ENCODE results near the gene CYP46A1.

The CYP46A1 gene

GRCh38 chr14:99732436-99733210 is 48.5 kb downstream of the CYP46A1 start:
- FAIRE-seq, result no peak

DNA sequence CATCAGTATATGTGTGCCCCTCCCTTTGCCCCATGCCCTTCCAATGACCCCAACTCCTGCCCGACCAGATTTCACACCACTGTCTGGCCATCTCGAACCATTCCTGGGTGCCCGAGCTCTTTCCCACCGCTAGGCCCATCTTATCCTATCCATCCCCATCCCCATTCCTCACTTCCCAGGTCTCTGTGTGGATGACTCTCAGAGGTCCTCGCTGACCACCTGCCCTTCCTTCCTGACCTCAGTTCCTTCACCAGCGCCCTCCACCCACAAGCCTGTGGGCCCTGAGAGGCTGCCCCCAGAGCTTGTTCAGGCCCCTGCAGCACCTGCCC is 49.1 kb downstream of the CYP46A1 start:
- FAIRE-seq, result no peak

GRCh38 chr14:99733540-99734405 is 49.7 kb downstream of the CYP46A1 start:
- FAIRE-seq, result no peak

DNA sequence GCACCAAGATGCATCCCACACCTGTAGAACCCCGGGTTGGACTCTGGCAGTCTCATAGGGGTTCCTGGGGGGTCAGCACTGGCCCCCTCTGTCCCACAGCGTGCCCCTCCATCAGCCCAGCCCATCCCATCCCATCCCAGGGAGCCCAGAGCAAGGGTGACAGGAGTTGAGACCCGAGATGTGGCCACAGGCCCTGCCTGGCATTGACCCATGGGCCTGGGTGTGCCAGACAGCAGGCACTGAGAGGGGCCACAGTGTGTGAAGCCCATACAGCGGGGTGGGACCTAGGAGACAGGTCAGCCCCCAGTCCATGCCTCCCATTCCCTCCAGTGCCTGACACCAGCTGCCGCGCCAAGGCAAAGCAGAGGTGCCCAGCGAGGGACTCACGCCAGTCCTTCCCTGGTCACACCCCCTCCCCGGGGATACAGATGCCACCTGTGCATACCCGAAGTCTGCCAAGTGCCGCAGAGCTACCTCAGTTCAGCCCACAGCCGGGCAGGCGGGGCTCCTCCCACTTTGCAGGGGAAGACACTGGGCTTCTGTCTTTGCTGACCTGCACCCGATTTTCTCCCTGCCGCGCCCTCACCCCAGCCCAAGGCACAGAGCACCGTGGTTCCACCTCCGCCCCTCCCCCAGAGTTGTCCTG is 50.4 kb downstream of the CYP46A1 start:
- FAIRE-seq, result no peak

DNA sequence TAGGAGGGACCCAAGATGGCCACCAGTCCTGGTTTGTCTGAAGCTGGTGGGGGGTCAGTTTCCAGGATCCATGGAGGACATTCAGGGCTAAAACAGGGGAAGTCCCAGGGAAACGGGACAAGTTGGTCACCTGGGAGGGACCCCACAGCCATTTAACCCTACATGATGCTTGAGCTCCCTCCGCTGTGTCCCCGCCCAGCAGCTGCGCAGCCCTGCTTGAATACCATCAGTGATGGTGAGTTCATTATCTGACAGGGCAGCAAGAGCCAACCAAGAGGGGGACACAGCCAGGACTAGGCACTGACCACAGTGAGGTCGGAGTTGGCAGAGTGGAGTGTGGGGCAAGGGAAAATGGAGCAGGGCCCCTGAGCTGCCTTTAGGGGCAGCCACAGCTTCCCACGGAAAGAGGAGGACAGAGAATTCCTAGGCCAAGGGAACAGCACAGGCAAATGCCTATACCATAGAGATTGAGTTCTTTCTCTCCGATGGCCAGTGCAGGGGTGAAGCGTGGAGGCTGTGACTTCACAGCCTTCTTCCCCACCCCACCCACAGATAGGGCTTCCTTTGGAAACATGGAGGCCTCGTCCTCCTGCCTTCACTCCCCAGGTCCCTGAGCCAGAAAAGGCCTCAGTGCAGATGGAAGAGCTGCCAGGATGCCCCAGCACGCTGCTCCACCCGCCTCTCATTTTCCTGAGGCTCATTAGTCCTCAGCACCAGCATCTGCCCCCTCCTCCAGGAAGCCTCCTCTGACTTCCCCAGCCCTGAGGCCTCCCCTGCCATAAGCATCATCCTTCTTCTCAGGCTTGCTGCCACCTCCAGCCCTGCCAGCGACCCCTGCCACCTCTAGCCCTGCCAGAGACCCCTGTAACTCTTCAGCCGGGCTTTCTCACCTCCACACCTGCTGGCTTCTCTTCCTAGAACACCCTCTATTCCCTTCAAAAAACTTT is 51.4 kb downstream of the CYP46A1 start:
- no peak for FAIRE-seq

GRCh38 chr14:99736603-99737371 is 52.7 kb downstream of the CYP46A1 start:
- no peak for FAIRE-seq

DNA sequence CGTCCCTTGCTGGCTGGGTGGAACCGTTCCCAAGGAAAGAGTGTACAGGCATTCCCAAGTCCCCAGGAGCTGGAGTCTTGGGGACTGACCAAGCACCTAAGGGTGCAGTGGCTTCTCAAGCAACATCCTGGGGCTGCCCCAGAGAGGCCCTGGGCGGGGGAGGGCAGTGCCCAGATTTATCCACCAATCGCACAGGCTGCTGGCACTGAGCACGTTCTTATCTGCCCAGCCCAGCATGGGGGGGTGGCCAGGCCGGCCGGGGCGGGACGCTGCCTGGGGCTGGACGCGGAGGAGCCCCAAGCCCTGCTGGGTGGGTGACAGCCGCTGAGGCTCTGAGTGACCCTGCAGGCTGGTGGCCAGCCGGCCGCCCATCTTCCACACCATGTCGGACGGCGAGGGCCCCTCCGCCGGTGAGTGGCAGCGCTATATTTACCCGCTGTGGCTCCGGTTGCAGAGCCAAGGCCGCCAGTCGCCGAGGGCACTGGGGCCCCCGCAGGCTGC is 53.4 kb downstream of the CYP46A1 start:
- FAIRE-seq, result no peak

- FAIRE-seq, result no peak
Observed at GRCh38 chr14:99737956-99738667, 54.0 kb downstream of the CYP46A1 start.

- FAIRE-seq, result no peak
Observed at GRCh38 chr14:99740411-99740810, 56.3 kb downstream of the CYP46A1 start.

GRCh38 chr14:99741227-99741976 is 57.3 kb downstream of the CYP46A1 start:
- FAIRE-seq, result no peak

DNA sequence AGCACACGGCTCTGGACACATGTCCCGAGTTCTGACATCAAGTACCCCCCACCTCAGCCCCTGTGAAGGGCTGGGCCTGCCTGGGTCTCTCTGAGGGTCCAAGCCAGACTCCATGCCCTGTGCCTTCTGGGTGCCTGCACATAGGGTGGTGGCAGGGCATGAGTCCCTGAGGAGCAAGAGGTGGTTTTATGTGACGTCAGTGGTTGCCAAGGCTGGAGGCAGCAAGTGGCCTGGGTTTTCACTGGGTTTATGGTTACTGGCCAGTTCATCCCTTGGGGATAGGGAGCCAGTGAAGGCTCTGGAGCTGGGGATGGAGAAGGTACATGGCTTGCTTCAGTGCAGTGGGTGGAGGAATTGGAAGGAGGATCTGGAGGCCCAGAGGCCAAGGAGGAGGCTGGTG is 58.0 kb downstream of the CYP46A1 start:
- FAIRE-seq, result no peak

DNA sequence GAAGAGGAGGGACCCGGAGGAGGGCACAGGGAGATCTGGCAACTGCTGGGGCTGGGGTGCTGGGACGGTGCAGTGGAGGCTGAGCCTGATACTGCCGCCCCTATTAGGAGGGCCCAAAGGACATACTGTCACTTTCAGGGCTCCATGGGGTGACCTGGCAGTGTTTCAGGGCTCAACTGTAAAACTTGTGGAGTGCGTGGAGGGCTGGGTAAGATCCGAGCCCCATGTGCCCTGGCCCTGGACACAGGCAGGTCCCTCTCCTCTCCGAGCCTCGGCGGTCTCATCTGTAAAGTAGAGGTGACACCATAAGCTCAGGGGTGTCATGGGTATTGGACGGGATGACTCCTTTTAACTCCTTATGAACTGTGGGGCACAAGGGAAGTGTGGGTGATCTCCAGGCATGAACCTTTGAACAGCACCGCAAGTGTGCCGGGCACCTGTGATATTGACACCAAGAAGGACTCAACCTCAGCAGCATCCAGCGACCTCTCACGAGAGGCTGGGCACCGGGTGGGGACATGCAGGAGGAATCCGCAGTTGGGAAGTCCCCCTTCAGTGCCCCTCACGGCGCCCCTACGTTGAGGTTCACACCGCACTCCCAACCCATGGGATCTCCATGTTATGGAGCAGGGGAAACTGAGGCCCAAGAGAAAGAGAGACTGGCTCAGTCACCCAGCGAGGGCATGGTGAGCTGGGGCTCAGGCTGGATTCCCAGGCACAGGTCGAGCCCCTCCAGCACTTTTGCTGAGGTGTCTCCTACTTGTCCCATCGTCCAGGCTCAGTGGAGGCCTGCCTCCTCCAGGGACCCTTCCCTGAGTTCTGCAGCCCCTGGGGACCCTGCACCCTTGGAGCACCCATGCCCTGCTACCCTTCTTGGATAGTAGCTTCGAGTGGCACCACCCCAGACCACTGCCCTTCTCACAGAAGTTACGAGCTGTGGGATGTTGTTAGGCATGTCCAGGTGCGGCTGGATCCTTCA is 58.7 kb downstream of the CYP46A1 start:
- FAIRE-seq, result no peak

DNA sequence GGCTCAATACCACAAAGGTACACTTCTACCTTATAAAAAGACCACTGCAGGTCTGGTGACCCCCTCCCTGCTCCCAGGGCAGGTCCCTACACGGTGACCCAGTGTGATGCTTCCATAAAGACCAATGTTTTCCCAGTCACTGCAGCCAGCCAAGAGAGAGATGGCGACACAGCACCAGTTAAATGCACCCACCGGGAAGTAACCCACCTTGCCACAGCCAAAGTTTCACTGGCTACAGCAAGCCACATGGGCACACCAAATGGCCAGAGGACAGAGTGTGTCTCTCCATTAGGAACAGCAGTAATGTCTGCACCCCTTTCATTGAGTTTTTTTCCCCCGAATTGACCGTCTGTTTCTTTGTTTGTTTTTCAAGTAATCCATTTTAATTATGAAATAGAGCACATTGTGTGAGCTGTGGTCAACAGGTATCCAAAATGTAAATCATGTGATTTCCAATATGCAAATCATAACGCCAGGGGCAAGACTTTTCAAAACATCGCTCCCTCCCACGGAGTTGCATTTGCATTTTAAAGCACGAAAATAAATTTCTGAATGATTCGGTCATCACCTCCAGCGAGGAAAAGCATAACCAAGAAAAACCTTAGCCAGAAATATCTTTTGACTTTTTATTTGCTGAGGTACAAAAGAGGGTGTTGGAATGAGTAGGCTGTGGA is 60.2 kb downstream of the CYP46A1 start:
- no peak for FAIRE-seq

GRCh38 chr14:99744873-99745224 is 60.8 kb downstream of the CYP46A1 start:
- FAIRE-seq, result no peak

DNA sequence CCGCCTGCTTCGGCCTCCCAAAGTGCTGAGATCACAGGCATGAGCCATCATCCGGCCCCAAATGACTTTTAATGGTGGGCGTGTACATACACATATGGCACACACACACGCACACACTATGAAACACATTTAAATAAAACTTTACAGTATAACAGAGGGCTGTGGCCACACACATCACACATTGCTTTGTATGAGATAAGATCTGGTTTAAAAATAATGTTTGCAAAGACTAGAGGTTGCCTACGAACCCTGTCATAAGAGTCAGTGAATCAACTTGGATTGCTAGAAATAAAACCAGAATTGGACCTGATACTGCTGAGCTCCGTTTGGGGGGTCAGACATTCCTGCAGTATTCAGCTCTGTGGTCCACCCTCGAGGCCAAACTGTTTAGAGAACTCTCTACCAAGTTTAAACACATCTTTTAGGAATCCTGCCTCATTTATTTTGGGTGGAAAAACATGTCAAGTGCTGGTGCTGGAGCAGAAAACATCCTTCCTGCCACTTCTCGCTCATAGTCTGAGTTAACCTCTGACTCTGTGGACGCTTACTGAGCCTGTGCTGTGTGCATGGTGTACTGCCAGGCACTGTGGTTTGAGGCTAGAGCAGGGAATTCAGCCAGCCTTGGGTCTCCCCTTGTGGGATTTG is 61.3 kb downstream of the CYP46A1 start:
- FAIRE-seq, result no peak

DNA sequence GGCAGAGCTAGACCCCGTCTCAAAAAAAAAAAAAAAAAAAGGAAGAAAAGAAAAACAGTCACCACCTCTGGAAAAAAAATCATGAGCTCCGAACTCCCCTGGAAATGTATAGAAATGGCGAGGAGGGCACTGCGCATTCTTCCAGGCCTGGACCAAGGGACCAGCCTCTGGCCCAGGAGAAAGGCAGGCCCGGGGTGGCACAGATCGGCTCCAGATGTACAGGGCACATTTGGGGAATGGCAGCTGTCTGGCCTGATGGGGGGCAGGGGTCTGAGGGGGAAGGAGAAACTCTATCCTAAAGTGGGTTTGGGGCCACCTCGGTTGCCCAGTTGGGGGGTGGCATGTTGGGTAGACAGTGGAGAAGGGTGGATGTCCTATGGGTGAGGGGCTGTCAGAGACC is 63.1 kb downstream of the CYP46A1 start:
- FAIRE-seq, result no peak

GRCh38 chr14:99747582-99748330 is 63.7 kb downstream of the CYP46A1 start:
- no peak for FAIRE-seq
